ENCODE measurements around the gene RTN1.
"Not testable (repeated sequence)": the region's sequence is repeated elsewhere in the genome, so short reads cannot be mapped to it uniquely, and the experiment has no call there.

DNA sequence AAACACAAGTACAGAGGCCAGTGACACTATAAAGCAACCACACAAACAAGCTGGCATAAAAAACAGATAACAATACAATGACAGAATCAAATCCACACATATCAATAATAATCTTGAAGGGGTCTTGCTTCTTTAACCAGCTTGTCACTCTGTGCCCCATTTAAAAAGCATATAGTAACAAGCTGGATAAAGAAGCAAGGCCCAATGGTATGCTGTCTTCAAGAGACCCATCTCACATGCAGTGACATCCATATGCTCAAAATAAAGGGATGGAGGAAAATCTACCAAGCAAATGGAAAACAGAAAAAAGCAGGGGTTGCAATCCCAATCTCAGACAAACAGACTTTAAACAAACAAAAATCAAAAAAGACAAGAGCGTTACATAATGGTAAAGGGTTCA lies 223.7 kb downstream of the RTN1 start:
- TF ChIP-seq, protein P1, sequence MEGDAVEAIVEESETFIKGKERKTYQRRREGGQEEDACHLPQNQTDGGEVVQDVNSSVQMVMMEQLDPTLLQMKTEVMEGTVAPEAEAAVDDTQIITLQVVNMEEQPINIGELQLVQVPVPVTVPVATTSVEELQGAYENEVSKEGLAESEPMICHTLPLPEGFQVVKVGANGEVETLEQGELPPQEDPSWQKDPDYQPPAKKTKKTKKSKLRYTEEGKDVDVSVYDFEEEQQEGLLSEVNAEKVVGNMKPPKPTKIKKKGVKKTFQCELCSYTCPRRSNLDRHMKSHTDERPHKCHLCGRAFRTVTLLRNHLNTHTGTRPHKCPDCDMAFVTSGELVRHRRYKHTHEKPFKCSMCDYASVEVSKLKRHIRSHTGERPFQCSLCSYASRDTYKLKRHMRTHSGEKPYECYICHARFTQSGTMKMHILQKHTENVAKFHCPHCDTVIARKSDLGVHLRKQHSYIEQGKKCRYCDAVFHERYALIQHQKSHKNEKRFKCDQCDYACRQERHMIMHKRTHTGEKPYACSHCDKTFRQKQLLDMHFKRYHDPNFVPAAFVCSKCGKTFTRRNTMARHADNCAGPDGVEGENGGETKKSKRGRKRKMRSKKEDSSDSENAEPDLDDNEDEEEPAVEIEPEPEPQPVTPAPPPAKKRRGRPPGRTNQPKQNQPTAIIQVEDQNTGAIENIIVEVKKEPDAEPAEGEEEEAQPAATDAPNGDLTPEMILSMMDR (IDR thresholded peaks at IDR 0.05) = not testable (repeated sequence)
- TF ChIP-seq EZH2 (IDR thresholded peaks at IDR 0.05; ENCODE audit: borderline replicate concordance, insufficient read depth, low read depth, low read length, poor library complexity, severe bottlenecking) = not testable (repeated sequence)
